HAP-1 (cell line): Measurements from ENCODE around the gene FOLR2.
"Not testable (repeated sequence)": the region's sequence is repeated elsewhere in the genome, so short reads cannot be mapped to it uniquely, and the experiment has no call there.

Source experiments
- DNase-seq, 2 experiments: peaks; one replicate each; pipeline ENCODE4 v3.0.0-alpha.2; 2016 to 2020; ENCODE audit warnings: low spot score in 2 of 2
- H3K27me3 ChIP-seq: fragments of 250-450 bp; sonication (Bioruptor Pico); 2 replicates; pipeline ENCODE4 v1.5.1; 2020; ENCODE audit warnings: low read depth, mild to moderate bottlenecking, moderate library complexity
- H3K36me3 ChIP-seq: fragments of 250-450 bp; sonication (Bioruptor Pico); replicated peaks from 2 replicates; pipeline ENCODE4 v1.5.1; 2020; ENCODE audit warnings: mild to moderate bottlenecking
- H3K4me1 ChIP-seq: fragments of 250-450 bp; sonication (Bioruptor Pico); 2 replicates; pipeline ENCODE4 v1.5.1; 2020; ENCODE audit warnings: mild to moderate bottlenecking
- H3K4me3 ChIP-seq: fragments of 250-450 bp; sonication (Bioruptor Pico); 2 replicates; pipeline ENCODE4 v1.5.1; 2020; ENCODE audit warnings: mild to moderate bottlenecking, moderate library complexity
- H3K9me3 ChIP-seq: fragments of 250-450 bp; sonication (Bioruptor Pico); 2 replicates; pipeline ENCODE4 v1.5.1; 2020; ENCODE audit warnings: mild to moderate bottlenecking, moderate library complexity
- in situ Hi-C: fragments of 300-500 bp; cut with MboI; formaldehyde crosslinking; loops from 3 replicates; pipeline ENCODE4 v1.14.3; 2020; ENCODE audit warnings: low sequenced_read_pairs, inconsistent platforms, mixed read lengths

The FOLR2 gene

DNA sequence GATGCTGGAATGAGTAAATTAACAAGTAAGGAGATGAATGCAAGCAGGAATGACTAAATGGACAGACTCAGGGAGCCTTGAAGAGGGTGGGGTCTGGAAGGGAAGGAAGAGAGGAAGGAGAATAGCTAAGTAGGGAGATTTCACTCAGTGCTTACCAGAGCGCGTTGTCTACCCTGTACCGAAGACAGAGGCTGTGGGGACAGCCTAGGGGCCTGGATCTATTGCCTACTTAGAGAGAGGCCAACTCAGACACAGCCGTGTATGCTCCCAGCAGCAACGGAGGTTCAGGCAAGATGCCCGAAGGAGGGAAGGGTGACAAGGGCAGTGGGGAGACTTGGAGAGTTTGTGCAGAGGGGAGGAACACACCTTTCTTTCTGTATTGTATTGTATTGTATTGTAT, at the start of gene FOLR2:
Gene FOLR2 (plus strand): TSS at position 157 of the 400 bp plus-strand sequence. CDS start 1,791 bp downstream, outside the sequence.
- DNase-seq, result no peak
- in situ Hi-C loops, result no loop called here
- no peaks in the 10 kb centered on the region for H3K36me3 ChIP-seq
- H3K4me1 ChIP-seq, result no peaks in the 10 kb centered on the region
- H3K9me3 ChIP-seq, result no peaks in the 10 kb centered on the region
- no peak within 1 kb of the TSS for H3K4me3 ChIP-seq
- peaks cover 2% of the 10 kb centered on the region; the same call in 1 of the 2 replicates for H3K27me3 ChIP-seq

GRCh38 chr11:72169046-72169555, 47.5 kb upstream of the FOLR2 start:
- in situ Hi-C loops, H3K4me3 ChIP-seq, H3K9me3 ChIP-seq, H3K27me3 ChIP-seq, H3K36me3 ChIP-seq: not testable (repeated sequence)
- H3K4me1 ChIP-seq, result peaks cover 34% of the 10 kb centered on the region
- DNase-seq, result peak; percentile 71 to 76

- H3K36me3 ChIP-seq, H3K4me3 ChIP-seq, H3K27me3 ChIP-seq, in situ Hi-C loops, H3K9me3 ChIP-seq: not testable (repeated sequence)
- peak in 1 of 2 experiments; percentile 50 for DNase-seq
- peaks cover 32% of the 10 kb centered on the region for H3K4me1 ChIP-seq
These were observed 46.8 kb upstream of the FOLR2 start for GRCh38 chr11:72169754-72170153.

- DNase-seq, H3K36me3 ChIP-seq, H3K9me3 ChIP-seq, H3K4me3 ChIP-seq, in situ Hi-C loops, H3K27me3 ChIP-seq: not testable (repeated sequence)
- H3K4me1 ChIP-seq, result peaks cover 18% of the 10 kb centered on the region
These were observed 44.6 kb upstream of the FOLR2 start for GRCh38 chr11:72172043-72172442.

- H3K4me3 ChIP-seq, result no peak overlapping the region
These were observed 43.3 kb upstream of the FOLR2 start for GRCh38 chr11:72173291-72173690.

DNA sequence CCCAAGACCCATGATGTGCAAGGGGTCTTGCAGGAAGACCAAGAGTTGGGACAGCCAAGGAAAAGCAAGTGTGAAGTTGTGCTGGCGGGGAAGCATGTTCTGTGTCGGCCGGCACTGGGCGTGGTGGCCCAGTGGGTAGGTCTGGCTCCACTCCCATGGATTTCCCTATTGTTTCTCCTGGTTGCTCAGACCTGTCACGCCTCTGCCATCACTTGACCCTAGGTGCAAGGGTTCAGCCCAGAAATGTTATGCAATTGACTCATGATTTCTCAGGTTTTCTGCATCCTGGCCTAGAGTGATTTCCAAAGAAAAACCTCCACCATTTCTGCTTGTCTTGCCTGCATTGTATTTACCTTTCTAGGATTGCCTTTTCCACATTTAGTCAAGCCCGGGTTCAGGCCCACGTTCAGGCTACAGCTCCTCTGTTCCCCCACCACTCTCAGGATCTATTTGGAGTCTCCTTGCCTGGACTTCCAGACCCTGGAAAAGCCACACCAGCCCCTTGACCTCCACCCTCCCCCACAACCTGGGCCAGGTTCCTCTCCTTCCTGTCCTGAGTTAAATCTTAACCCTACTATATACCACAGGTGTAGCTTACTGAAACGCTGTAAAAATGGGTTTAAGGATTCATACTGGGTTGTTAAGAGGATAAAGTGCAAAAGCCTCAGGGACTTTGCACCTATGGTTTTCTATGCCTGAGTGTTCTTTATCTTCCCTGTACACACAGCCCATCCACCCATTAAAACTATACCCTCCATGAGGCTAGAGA, 42.1 kb upstream of the FOLR2 start:
- Histone ChIP-seq H3K4me3 (no peak overlapping the region), H3K9me3 (no peaks in the 10 kb centered on the region), H3K27me3 (no peaks in the 10 kb centered on the region), H3K4me1 (peaks cover 4% of the 10 kb centered on the region), H3K36me3 (no peaks in the 10 kb centered on the region)
- in situ Hi-C loops, result no loop called here
- DNase-seq, result no peak

More at GRCh38 chr11:72173291-72173690, 43.3 kb upstream of the FOLR2 start:
- DNase-seq, result no peak
- H3K4me1 ChIP-seq, result peaks cover 16% of the 10 kb centered on the region
- H3K36me3 ChIP-seq, result no peaks in the 10 kb centered on the region
- H3K27me3 ChIP-seq, result no peaks in the 10 kb centered on the region
- H3K9me3 ChIP-seq, result peaks cover under 1% of the 10 kb centered on the region
- in situ Hi-C loops, result no loop called here

DNA sequence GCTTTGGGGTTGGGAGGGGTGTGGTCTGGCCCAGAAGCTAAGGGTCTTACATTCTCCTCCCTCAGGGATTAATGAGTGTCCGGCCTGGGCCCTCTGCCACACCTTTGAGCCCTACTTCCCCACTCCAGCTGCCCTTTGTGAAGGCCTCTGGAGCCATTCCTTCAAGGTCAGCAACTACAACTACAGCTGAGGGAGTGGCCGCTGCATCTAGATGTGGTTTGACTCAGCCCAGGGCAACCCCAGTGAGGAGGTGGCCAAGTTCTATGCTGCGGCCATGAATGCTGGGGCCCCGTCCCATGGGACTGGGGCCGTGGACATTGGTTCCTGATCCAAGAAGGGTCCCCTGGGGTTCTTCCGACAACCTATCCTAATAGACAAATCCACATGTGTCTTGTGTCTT, 38.9 kb upstream of the FOLR2 start:
- H3K4me1 ChIP-seq, result peaks cover 7% of the 10 kb centered on the region; the same call in 1 of the 2 replicates
- in situ Hi-C loops, result no loop called here
- H3K27me3 ChIP-seq, result no peaks in the 10 kb centered on the region
- no peak for DNase-seq
- no peak overlapping the region for H3K4me3 ChIP-seq
- no peaks in the 10 kb centered on the region for H3K36me3 ChIP-seq
- no peaks in the 10 kb centered on the region for H3K9me3 ChIP-seq

- in situ Hi-C loops, result no loop called here
- no peaks in the 10 kb centered on the region for H3K36me3 ChIP-seq
- peaks cover 7% of the 10 kb centered on the region for H3K4me1 ChIP-seq
- H3K27me3 ChIP-seq, result no peaks in the 10 kb centered on the region
- no peak for DNase-seq
- H3K9me3 ChIP-seq, result no peaks in the 10 kb centered on the region
- H3K4me3 ChIP-seq, result no peak overlapping the region
These were observed 37.4 kb upstream of the FOLR2 start for GRCh38 chr11:72179049-72179803.

GRCh38 chr11:72179804-72180396, 36.7 kb upstream of the FOLR2 start:
- Histone ChIP-seq H3K4me1 (peaks cover 7% of the 10 kb centered on the region), H3K27me3 (no peaks in the 10 kb centered on the region), H3K4me3 (no peak overlapping the region), H3K9me3 (no peaks in the 10 kb centered on the region), H3K36me3 (no peaks in the 10 kb centered on the region)
- DNase-seq, result peak in 1 of 2 experiments; percentile 30
- in situ Hi-C loops, result loop anchor here (10.0 kb wide), 1 partner anchor 155 kb away; no protein-coding TSS in a partner anchor

DNA sequence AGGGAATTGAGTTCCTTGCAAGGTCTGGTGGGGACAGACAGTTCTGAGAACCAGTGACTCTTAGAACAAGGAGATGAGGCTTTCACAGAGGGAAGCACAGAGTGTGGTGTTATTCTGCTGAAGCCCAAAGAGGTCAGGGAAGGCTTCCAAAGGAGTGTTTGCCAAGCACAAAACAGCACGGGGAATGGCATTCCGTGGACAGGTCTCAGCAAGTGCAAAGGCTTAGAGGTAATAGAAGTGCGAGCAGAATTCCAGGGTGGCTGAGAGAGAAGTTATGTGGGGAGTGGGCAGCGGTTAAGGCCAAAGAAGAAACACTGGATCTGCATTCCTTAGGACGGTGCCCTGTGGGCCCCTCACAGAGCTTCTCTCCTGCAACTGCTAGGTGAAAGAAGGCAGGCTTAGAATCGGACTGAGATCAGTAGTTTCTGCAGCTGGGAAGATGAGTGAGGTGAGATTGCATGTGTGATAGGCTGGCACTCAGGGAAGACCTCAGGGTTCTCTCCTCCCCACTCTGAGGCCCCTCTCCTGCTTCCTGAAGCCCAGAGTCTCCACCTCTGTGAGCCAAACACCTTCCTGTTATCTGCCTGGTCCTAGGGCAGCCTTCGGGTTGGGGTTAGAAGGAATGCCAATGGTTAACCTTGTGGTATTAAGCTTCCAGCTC, 35.6 kb upstream of the FOLR2 start:
- not testable (repeated sequence) for H3K4me1 ChIP-seq, H3K36me3 ChIP-seq, H3K4me3 ChIP-seq, H3K9me3 ChIP-seq, DNase-seq, H3K27me3 ChIP-seq
- in situ Hi-C loops, result loop anchor here (10.0 kb wide), 1 partner anchor 156 kb away; no protein-coding TSS in a partner anchor

DNA sequence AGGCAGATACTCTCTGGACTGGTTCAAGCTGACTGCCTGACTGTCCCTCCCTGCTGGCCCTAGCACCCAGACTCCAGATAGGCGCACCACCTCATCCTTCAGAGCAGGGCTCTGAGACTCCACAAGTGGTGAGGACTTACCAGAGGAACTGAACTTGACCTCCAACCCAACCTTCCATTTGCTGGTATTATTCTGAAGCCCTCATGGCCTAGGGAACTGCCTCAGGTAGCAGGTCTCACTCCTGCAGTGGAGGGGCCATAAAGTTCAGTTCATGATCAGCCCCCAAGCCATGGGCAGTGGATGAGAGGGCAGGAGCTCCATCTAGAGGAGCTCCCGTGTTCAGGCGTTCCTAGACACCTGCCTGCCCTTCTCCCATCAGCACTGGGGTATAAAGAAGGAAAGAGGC, 35.0 kb upstream of the FOLR2 start:
- DNase-seq, result peak; percentile 40 to 71
- not testable (repeated sequence) for H3K36me3 ChIP-seq, H3K4me3 ChIP-seq, H3K9me3 ChIP-seq, H3K27me3 ChIP-seq, H3K4me1 ChIP-seq
- in situ Hi-C loops, result loop anchor here (10.0 kb wide), 1 partner anchor 157 kb away; no protein-coding TSS in a partner anchor

DNA sequence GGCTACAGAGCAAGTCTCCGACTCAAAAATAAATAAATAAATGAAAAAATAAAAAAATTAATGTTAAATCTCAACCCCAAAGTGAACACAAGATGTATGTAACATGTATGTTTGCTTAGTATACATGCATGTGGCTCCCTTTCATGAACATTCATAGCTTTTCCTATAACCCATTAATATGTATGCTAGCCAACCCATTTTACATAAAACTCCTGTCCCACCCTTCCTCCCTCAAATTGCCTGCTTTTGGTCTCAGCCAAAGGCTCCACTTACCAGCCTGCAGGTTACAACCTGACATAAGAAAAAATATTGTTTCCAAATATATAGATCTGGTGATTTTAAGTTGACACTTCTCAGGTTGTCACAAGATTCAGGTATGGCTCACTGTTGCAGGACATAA, 28.3 kb upstream of the FOLR2 start:
- H3K4me1 ChIP-seq, result peaks cover 8% of the 10 kb centered on the region
- no peak for DNase-seq
- in situ Hi-C loops, result loop anchor here (10.0 kb wide), 1 partner anchor 163 kb away; no protein-coding TSS in a partner anchor
- no peaks in the 10 kb centered on the region for H3K27me3 ChIP-seq
- H3K36me3 ChIP-seq, result no peaks in the 10 kb centered on the region
- no peak overlapping the region for H3K4me3 ChIP-seq
- no peaks in the 10 kb centered on the region for H3K9me3 ChIP-seq
